CD4-positive, CD25-positive, alpha-beta regulatory T cell (primary cell): Measurements from ENCODE around the gene GPATCH2L. TPM values are rescaled to one million over a fixed set of nuclear protein-coding genes. Genes with fewer than 3 reads are reported as not detected.

ENCODE experiments used
- ATAC-seq, 2 donors: fragments of 150-1000 bp; cut with Tn5 transposase; one replicate each; pipeline ENCODE4 v1.10.0; 2021; ENCODE audit warnings: low read depth in 2 of 2, moderate number of reproducible peaks in 2 of 2, moderate library complexity in 1 of 2
- DNase-seq, 3 donors: peaks; one replicate each; pipeline versions ENCODE4 v3.0.0 to v3.0.0-alpha.2; 2012 to 2022; ENCODE audit warnings: mixed read lengths in 1 of 3
- H3K27ac ChIP-seq: one replicate; pipeline ENCODE4 v1.7.0; 2013; ENCODE audit warnings: mild to moderate bottlenecking, low read length; ENCODE audit not compliant: insufficient read depth, poor library complexity, severe bottlenecking
- H3K27me3 ChIP-seq: one replicate; pipeline ENCODE4 v1.7.0; 2013; ENCODE audit warnings: low read length; ENCODE audit not compliant: control insufficient read depth, insufficient read depth
- H3K36me3 ChIP-seq: one replicate; pipeline ENCODE4 v1.7.0; 2013; ENCODE audit warnings: mild to moderate bottlenecking, low read length, moderate library complexity; ENCODE audit not compliant: control insufficient read depth, insufficient read depth
- H3K4me1 ChIP-seq: 2 replicates; pipeline ENCODE4 v1.7.0; 2013; ENCODE audit warnings: mild to moderate bottlenecking, low read length; ENCODE audit not compliant: insufficient read depth, control insufficient read depth, poor library complexity, severe bottlenecking
- H3K4me3 ChIP-seq: one replicate; pipeline ENCODE4 v1.7.0; 2013; ENCODE audit warnings: low read depth, mild to moderate bottlenecking, low read length, moderate library complexity
- H3K9me3 ChIP-seq, 2 experiments: 1 replicate in 1 of 2; 2 replicates in 1 of 2; pipeline ENCODE4 v1.7.0; 2013; ENCODE audit warnings: low read length in 2 of 2, mild to moderate bottlenecking in 1 of 2, moderate library complexity in 1 of 2; ENCODE audit not compliant: control insufficient read depth in 2 of 2
- H3K27ac Mint-ChIP-seq, 3 donors: one replicate each; pipeline ENCODE4 v1.8.0; 2020 to 2022; ENCODE audit warnings: mild to moderate bottlenecking in 3 of 3, mixed read lengths in 3 of 3, moderate library complexity in 2 of 3
- H3K27me3 Mint-ChIP-seq: one replicate; pipeline ENCODE4 v1.8.0; 2022; ENCODE audit warnings: mild to moderate bottlenecking, mixed read lengths
- H3K36me3 Mint-ChIP-seq: one replicate; pipeline ENCODE4 v1.8.0; 2020; ENCODE audit warnings: mixed read lengths
- H3K4me1 Mint-ChIP-seq, 4 donors: one replicate each; pipeline ENCODE4 v1.8.0; 2020 to 2022; ENCODE audit warnings: mixed read lengths in 4 of 4, mild to moderate bottlenecking in 1 of 4
- H3K4me3 Mint-ChIP-seq, 4 donors: one replicate each; pipeline ENCODE4 v1.8.0; 2020 to 2022; ENCODE audit warnings: mild to moderate bottlenecking in 4 of 4, mixed read lengths in 4 of 4, moderate library complexity in 3 of 4
- H3K9me3 Mint-ChIP-seq, 7 donors: one replicate each; pipeline ENCODE4 v1.8.0; 2020 to 2022; ENCODE audit warnings: mixed read lengths in 7 of 7, mild to moderate bottlenecking in 3 of 7, moderate library complexity in 2 of 7
- polyA plus RNA-seq, 4 donors: library from polyadenylated mRNA; unstranded; fragments of 300-500 nt; fragmentation: Illumina TruSeq; gene quantifications; one replicate each; pipeline ENCODE4 v1.2.3, GENCODE V29; 2021
- total RNA-seq: library from RNA; stranded (reverse); gene quantifications from one replicate; pipeline ENCODE4 v1.2.3, GENCODE V29; 2022

GPATCH2L gene
- total and polyA plus RNA-seq, 5 donors from 2014 or later: 8.7 to 99.9 (median 12.4) TPM

DNA sequence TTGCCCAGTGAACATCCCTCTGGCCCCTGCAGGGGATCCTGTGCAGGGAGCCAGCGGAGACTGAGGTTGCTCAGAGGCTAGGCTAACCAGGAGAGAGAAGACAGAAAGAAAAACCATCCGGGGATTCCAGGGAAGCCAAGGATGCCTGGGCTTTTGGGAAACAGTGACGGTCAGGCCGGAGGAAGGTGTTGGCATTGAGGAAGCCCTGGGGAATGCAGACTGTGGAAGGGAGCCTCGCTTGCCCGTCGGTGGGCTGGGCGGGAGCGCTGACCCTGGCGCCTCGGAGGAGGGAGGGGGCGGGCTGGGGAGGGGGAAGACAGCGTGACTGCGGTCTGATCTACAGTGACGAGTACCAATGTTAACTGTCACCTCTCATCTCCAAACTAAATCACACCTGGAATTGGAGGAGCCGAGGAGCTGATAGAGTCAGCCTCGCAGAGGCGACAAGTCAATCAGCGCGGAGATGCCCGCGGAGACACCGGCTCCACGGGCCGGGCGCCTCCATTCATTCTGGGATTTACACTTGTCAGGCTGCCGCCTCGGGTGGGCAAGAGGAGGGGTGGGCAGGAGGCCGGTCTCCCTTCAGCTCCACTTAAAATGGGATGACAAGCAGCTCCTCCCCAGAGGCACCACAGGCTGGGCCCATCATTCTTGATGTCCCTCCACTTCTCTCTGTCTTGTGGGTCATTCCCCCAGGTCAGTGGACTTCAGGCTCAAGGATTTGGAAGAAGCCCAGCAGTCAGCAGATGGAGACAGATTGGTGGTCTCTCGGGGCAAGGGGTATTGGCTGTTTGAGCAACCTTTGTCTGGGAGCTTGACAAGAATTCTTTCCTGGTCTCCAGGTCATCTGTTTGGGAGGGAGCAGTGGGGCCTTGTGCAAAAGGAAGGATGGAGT lies 20.4 kb upstream of the GPATCH2L start:
- H3K27ac ChIP-seq: no peak overlapping the region
- H3K36me3 Mint-ChIP-seq: no peaks in the 10 kb centered on the region
- no peaks in the 10 kb centered on the region for H3K36me3 ChIP-seq
- H3K27ac Mint-ChIP-seq: no peak overlapping the region
- peaks cover 39% of the 10 kb centered on the region for H3K27me3 Mint-ChIP-seq
- H3K4me1 Mint-ChIP-seq: no peaks in the 10 kb centered on the region
- peaks cover 10% of the 10 kb centered on the region for H3K27me3 ChIP-seq
- H3K9me3 Mint-ChIP-seq: peaks cover 0 to 6% (median 3%) of the 10 kb centered on the region in 7 donors
- no peak overlapping the region for H3K4me3 Mint-ChIP-seq
- DNase-seq (no peak), ATAC-seq (no peak)
- H3K9me3 ChIP-seq: no peaks in the 10 kb centered on the region
- H3K4me1 ChIP-seq: no peaks in the 10 kb centered on the region
- H3K4me3 ChIP-seq: no peak overlapping the region

DNA sequence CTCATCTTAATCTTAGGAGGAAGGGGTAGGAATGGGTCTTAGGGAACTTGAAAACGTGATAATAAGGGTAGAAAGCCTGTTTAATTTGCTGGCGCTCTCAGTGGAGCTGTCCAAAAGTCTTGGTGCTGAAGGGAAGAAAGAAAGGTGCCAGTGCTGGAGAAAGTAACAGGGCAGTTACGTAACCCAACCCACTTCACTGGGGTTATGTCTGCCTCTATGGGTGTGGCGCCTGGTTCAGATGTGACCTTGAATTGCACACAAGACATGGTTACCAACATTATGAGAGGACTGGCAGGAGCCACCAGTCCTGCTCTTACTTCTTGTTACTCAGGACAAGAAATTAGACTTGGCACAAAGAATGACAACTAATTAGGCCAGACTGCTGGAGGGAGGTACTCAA lies 18.6 kb upstream of the GPATCH2L start:
- H3K9me3 Mint-ChIP-seq: peaks cover 0 to 8% (median 0%) of the 10 kb centered on the region in 7 donors
- Histone ChIP-seq H3K27ac (no peak overlapping the region), H3K4me1 (no peaks in the 10 kb centered on the region), H3K27me3 (peaks cover 15% of the 10 kb centered on the region), H3K36me3 (no peaks in the 10 kb centered on the region), H3K9me3 (no peaks in the 10 kb centered on the region), H3K4me3 (no peak overlapping the region)
- DNase-seq (no peak), ATAC-seq (no peak)
- H3K36me3 Mint-ChIP-seq: no peaks in the 10 kb centered on the region
- no peak overlapping the region for H3K27ac Mint-ChIP-seq
- H3K4me3 Mint-ChIP-seq: no peak overlapping the region
- peaks cover 52% of the 10 kb centered on the region for H3K27me3 Mint-ChIP-seq
- H3K4me1 Mint-ChIP-seq: peaks cover 0 to 3% (median under 1%) of the 10 kb centered on the region in 4 donors

DNA sequence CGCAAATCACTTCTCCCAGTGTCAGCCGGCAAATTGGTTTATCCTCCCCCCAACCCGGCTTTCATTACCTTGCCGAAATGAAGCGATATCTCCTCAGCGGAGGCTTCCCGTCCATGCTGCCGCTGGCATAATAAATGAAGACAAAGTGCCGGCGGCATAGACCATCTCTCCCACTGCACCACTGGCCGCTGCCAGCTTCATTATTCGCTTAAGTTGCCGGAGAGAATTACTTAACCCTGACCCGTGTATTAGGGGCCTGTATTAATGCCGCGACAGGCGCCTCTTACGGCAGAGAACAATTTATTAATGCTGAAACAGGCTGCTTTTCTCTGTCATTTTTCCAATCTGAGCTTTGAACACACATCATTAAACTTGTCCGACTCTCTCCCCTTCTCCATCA lies 17.5 kb upstream of the GPATCH2L start:
- Mint-ChIP-seq H3K4me3 (no peak overlapping the region), H3K27ac (peak overlapping the region in 1 of 3 donors; percentile 83), H3K4me1 (peaks cover 0 to 6% (median 3%) of the 10 kb centered on the region in 4 donors), H3K36me3 (no peaks in the 10 kb centered on the region), H3K27me3 (peaks cover 60% of the 10 kb centered on the region), H3K9me3 (peaks cover 0 to 8% (median 2%) of the 10 kb centered on the region in 7 donors)
- H3K4me1 ChIP-seq: no peaks in the 10 kb centered on the region
- H3K9me3 ChIP-seq: no peaks in the 10 kb centered on the region
- no peak overlapping the region for H3K27ac ChIP-seq
- H3K36me3 ChIP-seq: no peaks in the 10 kb centered on the region
- DNase-seq (no peak), ATAC-seq (no peak)
- H3K4me3 ChIP-seq: no peak overlapping the region
- peaks cover 20% of the 10 kb centered on the region for H3K27me3 ChIP-seq

DNA sequence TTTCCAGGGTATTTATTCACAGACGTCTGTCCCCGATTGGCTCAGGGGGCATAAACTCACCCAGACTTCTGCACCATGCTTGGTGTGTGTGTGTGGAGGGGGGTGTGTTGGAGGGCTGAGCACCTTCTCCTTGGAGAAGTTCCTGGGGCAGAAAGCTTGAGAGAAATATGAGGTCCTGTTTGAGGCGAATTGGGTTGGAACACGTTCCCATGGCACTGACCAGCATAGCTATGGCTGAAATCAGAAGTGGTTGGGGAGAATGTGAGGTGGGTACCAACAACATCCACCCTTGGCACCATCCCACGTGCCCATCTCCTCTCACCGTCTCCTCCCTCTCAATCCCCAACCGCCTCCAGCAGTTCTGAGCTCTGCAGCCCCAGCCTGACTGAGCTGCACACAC lies 16.0 kb upstream of the GPATCH2L start:
- Histone ChIP-seq H3K36me3 (no peaks in the 10 kb centered on the region), H3K4me3 (no peak overlapping the region), H3K27ac (no peak overlapping the region), H3K4me1 (no peaks in the 10 kb centered on the region), H3K27me3 (peaks cover 29% of the 10 kb centered on the region), H3K9me3 (no peaks in the 10 kb centered on the region)
- Mint-ChIP-seq H3K9me3 (peaks cover 0 to 12% (median 5%) of the 10 kb centered on the region in 7 donors), H3K27me3 (peaks cover 71% of the 10 kb centered on the region), H3K36me3 (no peaks in the 10 kb centered on the region), H3K4me1 (peaks cover 0 to 8% (median 3%) of the 10 kb centered on the region in 4 donors), H3K27ac (no peak overlapping the region), H3K4me3 (no peak overlapping the region)
- no peak for DNase-seq
- ATAC-seq: no peak

DNA sequence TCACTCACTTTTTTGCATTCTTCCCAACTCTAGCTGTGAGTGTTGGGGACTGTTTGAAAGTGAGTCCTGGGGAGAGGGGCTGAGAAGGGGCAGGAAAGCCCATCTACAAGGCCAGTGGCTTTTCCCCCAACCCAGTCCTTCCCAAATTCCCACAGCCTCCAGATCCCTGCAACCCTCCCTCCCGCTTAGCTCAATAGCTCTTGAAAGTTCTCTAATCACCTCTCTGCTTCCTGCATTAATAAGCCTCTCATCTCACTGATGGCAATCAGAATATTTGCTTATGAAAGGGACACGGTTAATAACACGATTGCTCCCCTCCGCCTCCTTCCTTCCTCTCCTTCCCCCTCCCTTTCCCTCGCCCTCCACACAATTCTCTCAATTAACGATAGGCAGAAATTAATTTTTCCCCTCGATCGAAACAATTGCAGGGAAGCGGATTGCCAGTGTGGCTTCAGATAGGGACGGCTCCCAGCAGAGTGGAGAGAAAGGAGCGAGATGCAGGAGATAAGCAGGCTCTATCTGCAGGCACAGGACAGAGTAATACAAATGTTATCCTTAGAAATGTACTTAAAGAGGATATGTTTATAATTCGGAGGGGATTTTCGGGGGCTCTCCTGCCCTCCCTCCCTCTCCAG lies 15.1 kb upstream of the GPATCH2L start:
- Mint-ChIP-seq H3K4me3 (no peak overlapping the region), H3K36me3 (no peaks in the 10 kb centered on the region), H3K27ac (no peak overlapping the region), H3K4me1 (peaks cover 0 to 8% (median 3%) of the 10 kb centered on the region in 4 donors), H3K9me3 (peaks cover 0 to 12% (median 6%) of the 10 kb centered on the region in 7 donors), H3K27me3 (peaks cover 75% of the 10 kb centered on the region)
- H3K4me3 ChIP-seq: no peak overlapping the region
- H3K27ac ChIP-seq: no peak overlapping the region
- H3K36me3 ChIP-seq: no peaks in the 10 kb centered on the region
- H3K9me3 ChIP-seq: peaks cover 0 to 3% of the 10 kb centered on the region in 2 experiments
- DNase-seq: no peak
- H3K27me3 ChIP-seq: peaks cover 27% of the 10 kb centered on the region
- no peak for ATAC-seq
- no peaks in the 10 kb centered on the region for H3K4me1 ChIP-seq

DNA sequence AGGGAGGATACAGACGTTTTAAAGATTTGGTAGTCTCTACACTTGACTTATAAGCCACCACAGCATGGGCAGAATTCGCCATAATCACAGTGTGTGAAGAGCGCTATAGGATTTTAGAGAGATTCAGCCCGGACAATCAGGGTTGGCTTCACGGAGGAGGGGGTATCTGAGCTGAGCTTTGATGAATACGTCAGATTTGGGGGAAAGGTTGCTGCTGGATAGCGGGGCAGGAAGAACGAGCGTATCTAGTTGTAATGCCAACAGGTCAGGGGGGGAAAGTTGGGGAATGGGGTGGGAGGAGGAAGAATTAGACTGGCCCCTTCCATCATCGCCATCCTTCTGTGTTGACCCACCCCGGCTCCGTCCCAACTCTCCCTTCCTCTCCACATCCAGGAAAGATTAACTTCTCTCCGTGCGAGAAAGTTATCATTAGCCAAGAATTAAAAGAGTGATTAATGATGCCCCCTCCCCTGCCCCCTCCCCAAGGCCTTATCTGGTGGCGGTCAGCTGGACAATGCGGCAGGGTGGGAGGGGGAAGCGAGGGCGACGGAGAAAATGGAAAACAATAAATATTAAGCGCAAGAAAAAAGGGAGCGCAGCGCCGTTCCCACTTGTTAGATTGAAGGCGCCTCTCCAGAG lies 13.5 kb upstream of the GPATCH2L start:
- Mint-ChIP-seq H3K4me3 (peak overlapping the region in 1 of 4 donors; percentile 4), H3K27me3 (peaks cover 69% of the 10 kb centered on the region)
- DNase-seq: no peak

DNA sequence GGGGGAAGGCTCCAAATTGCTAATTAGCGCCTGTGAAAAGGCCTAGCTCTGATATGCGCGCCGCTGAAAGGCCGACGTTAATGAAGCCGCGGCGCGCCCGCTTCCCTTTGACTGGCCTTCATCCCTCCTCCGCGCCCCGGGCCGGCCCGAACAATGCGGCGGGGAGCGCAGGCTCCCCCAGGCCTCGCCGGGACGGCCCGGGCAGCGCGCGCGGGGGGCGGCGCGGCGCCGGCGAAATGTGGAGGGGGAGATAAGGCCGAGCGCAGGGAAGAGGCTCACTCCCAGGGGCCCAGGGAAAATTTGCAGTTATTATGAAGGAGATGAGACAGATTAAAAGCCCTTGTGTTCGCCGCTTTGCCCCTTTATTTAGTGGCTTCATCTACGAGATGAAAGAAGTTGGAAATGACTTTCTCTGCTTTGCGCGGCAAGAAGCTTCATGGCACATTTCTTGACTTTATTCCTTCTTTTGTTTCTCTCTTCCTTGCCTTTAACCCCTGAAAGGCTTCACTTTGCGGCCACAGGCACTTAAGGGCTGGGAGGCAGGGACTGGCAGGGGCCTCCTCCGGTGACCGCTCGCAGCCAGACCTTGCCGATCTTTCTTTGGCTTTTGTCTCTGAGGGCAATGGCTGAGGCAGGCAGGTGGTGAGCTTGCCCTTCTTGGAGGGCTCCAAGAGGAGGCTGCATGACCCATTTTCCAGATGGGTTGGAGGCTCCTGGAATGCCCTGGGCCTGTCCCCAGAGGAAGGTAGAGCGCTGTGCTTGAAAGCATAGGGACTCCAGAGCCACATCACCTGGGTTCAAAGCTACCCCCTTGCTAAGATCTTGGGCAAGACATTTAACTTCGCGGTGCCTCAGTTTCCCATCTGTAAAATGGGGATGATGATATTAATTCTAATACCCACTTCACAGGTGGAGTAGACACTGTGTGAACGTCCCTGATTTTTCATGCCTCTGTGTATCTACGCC lies 12.7 kb upstream of the GPATCH2L start:
- Mint-ChIP-seq H3K27ac (no peak overlapping the region), H3K9me3 (peaks cover 0 to 21% (median 5%) of the 10 kb centered on the region in 7 donors), H3K4me3 (no peak overlapping the region), H3K36me3 (no peaks in the 10 kb centered on the region), H3K4me1 (peaks cover 0 to 8% (median 3%) of the 10 kb centered on the region in 4 donors), H3K27me3 (peaks cover 70% of the 10 kb centered on the region)
- H3K4me1 ChIP-seq: no peaks in the 10 kb centered on the region
- no peak overlapping the region for H3K27ac ChIP-seq
- no peaks in the 10 kb centered on the region for H3K36me3 ChIP-seq
- no peak overlapping the region for H3K4me3 ChIP-seq
- DNase-seq: no peak
- no peak for ATAC-seq
- peaks cover 30% of the 10 kb centered on the region for H3K27me3 ChIP-seq
- peaks cover 9 to 16% of the 10 kb centered on the region in 2 experiments for H3K9me3 ChIP-seq

More for the DNA sequence above, 13.5 kb upstream of the GPATCH2L start:
- Histone ChIP-seq H3K27me3 (peaks cover 30% of the 10 kb centered on the region), H3K36me3 (no peaks in the 10 kb centered on the region), H3K4me1 (no peaks in the 10 kb centered on the region), H3K9me3 (peaks cover under 1 to 8% of the 10 kb centered on the region in 2 experiments), H3K27ac (no peak overlapping the region), H3K4me3 (no peak overlapping the region)
- ATAC-seq: no peak
- peaks cover 0 to 8% (median 3%) of the 10 kb centered on the region in 4 donors for H3K4me1 Mint-ChIP-seq
- H3K9me3 Mint-ChIP-seq: peaks cover 0 to 18% (median 6%) of the 10 kb centered on the region in 7 donors
- H3K36me3 Mint-ChIP-seq: no peaks in the 10 kb centered on the region
- H3K27ac Mint-ChIP-seq: no peak overlapping the region
